Endothelial cell (in vitro differentiated cells): ENCODE measurements around the gene PHF21A. TPM values are rescaled to one million over a fixed set of nuclear protein-coding genes. Genes with fewer than 3 reads are reported as not detected.
A peak's percentile ranks its signal among the peaks of the same experiment; 100 is the strongest.

ENCODE experiments used
- DNase-seq: peaks from one replicate; pipeline ENCODE4 v3.0.0; 2021; ENCODE audit warnings: low spot score
- H3K27ac Mint-ChIP-seq: one replicate; pipeline ENCODE4 v1.8.0; 2021; ENCODE audit warnings: mixed read lengths, inconsistent platforms; ENCODE audit not compliant: unreplicated experiment
- H3K27me3 Mint-ChIP-seq: one replicate; pipeline ENCODE4 v1.8.0; 2021; ENCODE audit warnings: mild to moderate bottlenecking, moderate library complexity, mixed read lengths, inconsistent platforms; ENCODE audit not compliant: unreplicated experiment
- H3K36me3 Mint-ChIP-seq: one replicate; pipeline ENCODE4 v1.8.0; 2021; ENCODE audit warnings: mild to moderate bottlenecking, low read depth, mixed read lengths, inconsistent platforms; ENCODE audit not compliant: unreplicated experiment
- H3K4me1 Mint-ChIP-seq: one replicate; pipeline ENCODE4 v1.8.0; 2021; ENCODE audit warnings: mild to moderate bottlenecking, mixed read lengths, inconsistent platforms; ENCODE audit not compliant: unreplicated experiment
- H3K4me3 Mint-ChIP-seq: one replicate; pipeline ENCODE4 v1.8.0; 2021; ENCODE audit warnings: mild to moderate bottlenecking, mixed read lengths, inconsistent platforms; ENCODE audit not compliant: unreplicated experiment
- H3K9me3 Mint-ChIP-seq: one replicate; pipeline ENCODE4 v1.8.0; 2021; ENCODE audit warnings: mixed read lengths, inconsistent platforms; ENCODE audit not compliant: unreplicated experiment
- total RNA-seq: library from RNA; stranded (reverse); fragmentation: NEBNext Ultra II Directional; extraction: Animal tissue kit (Norgen Biotek cat#: 25700); gene quantifications from one replicate; pipeline ENCODE4 v1.2.1, GENCODE V29; 2021; ENCODE audit not compliant: unreplicated experiment
- TF ChIP-seq, protein P1 (sequence below): fragments of 200-600 bp; sonication (generic); IDR thresholded peaks from one replicate; pipeline ENCODE4 v1.5.0; 2021; ENCODE audit warnings: antibody characterized with exemption; ENCODE audit not compliant: unreplicated experiment

PHF21A gene
- total RNA-seq, 1 donor from 2014 or later, result 52.8 TPM

DNA sequence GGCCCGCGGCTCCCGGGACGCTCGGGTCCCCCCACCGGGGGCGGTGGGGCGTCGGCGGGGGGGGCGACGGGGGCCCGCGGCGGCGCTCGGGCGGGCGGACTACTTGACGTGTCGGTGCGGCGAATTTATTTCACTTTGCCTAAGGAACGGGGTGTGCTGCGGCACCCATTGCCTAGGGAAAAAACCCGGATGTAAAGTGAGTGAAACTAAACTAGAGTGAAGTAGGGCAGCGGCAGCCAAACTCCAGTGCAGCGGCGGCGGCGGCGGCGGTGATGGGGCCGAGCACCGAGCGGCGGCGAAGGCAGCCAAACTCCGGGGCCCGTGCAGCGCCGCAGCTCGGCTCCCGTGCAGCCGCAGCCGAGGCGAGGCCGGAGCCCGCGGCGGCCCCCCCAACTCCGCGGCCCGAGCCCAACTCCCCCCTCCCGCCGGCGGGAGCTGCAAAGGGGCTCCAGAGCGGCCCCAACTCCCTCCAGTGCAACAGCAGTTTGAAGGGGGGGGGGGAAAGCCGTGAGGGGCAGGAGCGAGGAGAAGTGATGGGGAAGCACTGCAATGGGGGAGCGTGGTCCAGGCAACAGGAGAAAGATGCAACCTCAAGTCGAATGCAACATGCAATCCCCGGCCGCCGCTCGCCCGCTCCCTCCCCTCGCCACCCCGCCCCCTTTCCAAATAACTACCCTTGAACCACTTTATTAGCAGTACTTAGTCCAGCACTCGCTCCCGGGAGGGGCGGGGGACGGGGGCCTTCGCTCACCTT, 647 bp upstream of the PHF21A start:
- TF ChIP-seq, protein P1, sequence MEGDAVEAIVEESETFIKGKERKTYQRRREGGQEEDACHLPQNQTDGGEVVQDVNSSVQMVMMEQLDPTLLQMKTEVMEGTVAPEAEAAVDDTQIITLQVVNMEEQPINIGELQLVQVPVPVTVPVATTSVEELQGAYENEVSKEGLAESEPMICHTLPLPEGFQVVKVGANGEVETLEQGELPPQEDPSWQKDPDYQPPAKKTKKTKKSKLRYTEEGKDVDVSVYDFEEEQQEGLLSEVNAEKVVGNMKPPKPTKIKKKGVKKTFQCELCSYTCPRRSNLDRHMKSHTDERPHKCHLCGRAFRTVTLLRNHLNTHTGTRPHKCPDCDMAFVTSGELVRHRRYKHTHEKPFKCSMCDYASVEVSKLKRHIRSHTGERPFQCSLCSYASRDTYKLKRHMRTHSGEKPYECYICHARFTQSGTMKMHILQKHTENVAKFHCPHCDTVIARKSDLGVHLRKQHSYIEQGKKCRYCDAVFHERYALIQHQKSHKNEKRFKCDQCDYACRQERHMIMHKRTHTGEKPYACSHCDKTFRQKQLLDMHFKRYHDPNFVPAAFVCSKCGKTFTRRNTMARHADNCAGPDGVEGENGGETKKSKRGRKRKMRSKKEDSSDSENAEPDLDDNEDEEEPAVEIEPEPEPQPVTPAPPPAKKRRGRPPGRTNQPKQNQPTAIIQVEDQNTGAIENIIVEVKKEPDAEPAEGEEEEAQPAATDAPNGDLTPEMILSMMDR, result no peak
- Mint-ChIP-seq H3K27me3 (peaks cover 8% of the 10 kb centered on the region), H3K27ac (peak overlapping the region; percentile 82), H3K9me3 (no peaks in the 10 kb centered on the region), H3K36me3 (peaks cover 4% of the 10 kb centered on the region), H3K4me1 (peaks cover 14% of the 10 kb centered on the region), H3K4me3 (peak overlapping the region; percentile 96)
- peak; percentile 63 for DNase-seq

DNA sequence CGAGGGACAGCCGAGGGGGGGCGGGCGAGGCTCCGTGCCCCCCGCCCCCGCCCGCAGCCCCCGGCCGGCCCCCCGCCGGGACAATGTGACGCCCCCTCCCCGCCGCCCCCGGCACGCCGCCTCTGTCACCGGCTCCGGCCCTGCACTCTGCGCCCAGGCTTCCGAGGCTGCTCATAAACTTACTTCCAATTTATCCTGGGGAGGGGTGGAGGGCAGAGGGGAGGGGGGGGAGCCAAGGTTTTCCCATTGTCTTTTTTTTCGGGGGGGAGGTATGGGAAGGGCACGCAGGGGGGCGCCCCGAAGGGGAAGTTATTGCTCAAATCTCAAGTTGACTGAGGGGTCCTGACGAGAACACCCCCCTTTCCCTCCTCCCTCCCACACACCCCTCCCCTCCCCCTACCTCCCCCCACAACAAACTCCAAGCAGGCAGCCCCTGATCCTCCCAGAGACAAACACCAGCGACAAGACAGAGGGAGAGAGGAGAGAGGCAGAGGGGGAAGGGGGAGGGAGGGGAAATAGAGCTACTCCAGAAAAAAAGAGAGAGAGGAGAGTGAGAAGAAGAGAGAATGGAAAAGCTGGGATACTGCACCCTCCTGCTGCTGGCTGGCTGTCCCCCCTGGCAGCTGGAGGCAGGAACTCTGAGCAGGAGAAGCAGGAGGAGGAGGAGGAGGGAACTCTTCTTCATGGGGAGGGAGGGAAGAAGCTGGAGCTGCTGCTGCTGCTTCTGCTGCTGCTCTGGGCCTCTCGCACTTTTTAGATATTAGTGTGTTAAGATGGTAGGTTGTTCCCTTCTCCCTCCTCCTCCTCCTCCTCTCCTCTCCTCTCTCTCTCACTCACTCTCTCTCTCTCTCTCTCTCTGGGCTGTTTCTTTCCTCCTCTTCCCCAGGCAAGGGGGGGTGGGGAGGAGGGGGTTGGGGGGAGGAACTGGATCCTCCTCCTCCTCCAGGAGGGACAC, 631 bp downstream of the PHF21A start:
- H3K4me3 Mint-ChIP-seq, result peak overlapping the region; percentile 94
- no peaks in the 10 kb centered on the region for H3K9me3 Mint-ChIP-seq
- peak; percentile 47 for DNase-seq
- H3K4me1 Mint-ChIP-seq, result peaks cover 14% of the 10 kb centered on the region
- TF ChIP-seq, protein P1, result no peak
- H3K27ac Mint-ChIP-seq, result peak overlapping the region; percentile 88
- H3K27me3 Mint-ChIP-seq, result peaks cover 8% of the 10 kb centered on the region
- H3K36me3 Mint-ChIP-seq, result peaks cover 4% of the 10 kb centered on the region

DNA sequence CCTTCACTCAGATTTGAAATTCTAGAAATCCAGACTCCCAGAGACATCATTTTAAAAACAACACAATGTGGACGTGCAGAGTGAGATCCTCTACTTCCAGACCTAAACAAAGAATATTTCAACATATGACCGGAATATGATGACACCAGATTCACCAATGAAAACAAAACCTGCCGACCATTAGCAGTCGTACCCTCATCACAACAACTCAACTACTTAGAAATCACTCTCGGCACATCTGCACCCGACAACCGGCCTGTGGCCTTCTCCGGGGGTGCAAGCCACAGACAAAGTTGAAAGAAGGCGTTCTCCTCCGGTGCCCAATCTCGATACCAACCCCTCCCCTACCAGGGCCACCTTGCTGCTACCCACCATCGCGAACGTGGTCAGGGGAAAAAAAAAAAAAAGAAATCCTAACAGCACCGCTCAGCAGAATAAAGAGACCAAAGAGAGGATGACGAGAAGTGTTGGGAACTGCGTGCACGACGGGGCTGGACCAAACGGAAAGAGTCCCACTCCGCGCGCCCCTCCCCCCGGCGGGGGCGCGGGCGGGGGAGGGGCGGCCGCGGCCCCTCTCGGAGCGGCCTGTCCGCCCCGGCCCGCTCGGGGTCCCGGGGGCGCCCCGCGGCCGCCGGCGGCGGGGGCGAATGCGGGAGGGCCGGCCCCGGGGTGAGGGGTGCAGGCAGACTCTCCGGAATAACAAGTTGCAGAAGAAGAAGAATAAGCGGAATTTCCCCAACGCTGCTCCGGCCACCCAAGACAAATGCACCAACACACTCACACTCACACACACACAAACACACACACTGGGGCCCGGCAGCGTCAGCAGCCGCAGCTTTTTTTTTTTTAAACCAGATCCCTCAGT, 1.7 kb downstream of the PHF21A start:
- Mint-ChIP-seq H3K9me3 (no peaks in the 10 kb centered on the region), H3K27me3 (peaks cover 8% of the 10 kb centered on the region), H3K4me3 (peak overlapping the region; percentile 98), H3K27ac (peak overlapping the region; percentile 93), H3K36me3 (peaks cover 4% of the 10 kb centered on the region), H3K4me1 (peaks cover 14% of the 10 kb centered on the region)
- DNase-seq, result peak; percentile 59
- TF ChIP-seq, protein P1, result no peak

DNA sequence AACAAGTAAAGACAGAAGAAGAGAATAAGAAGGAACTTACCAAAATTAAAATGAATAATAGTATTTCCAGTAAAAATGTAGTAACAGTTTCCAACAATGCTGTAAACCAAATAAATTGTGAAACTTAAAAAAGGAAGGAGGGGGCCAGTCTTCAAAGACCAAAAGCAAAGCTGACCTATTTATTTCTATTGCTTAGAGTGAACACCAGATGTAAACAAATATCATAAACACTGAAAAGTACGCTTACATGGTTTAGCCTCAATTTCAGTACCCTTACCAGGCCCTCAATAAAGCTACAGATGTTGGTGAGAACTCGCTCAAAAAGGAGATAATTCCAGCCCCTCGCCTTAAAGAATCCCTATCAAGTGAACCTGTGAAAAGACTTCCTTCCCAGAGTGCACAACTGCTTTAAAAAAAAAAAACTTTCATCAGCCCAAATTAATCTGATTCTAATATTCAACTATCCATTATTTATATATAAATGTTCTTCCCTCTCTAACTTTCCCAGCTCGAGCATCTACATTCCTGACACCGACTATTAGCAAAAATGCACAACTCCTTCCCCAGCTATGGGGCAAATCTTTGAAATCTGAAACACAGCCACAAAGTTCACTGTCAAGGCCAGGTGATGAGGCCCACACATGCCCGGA, 2.4 kb downstream of the PHF21A start:
- no peak for DNase-seq
- Mint-ChIP-seq H3K4me1 (peaks cover 14% of the 10 kb centered on the region), H3K4me3 (peak overlapping the region; percentile 94)

More for the DNA sequence above, 2.4 kb downstream of the PHF21A start:
- H3K36me3 Mint-ChIP-seq, result peaks cover 4% of the 10 kb centered on the region
- peaks cover 8% of the 10 kb centered on the region for H3K27me3 Mint-ChIP-seq
- H3K27ac Mint-ChIP-seq, result peak overlapping the region; percentile 39
- TF ChIP-seq, protein P1, result no peak
- H3K9me3 Mint-ChIP-seq, result no peaks in the 10 kb centered on the region
